Fibroblast of villous mesenchyme (primary cell): ENCODE data around the gene MPZL3. TPM values are rescaled to one million over a fixed set of nuclear protein-coding genes. Genes with fewer than 3 reads are reported as not detected.

Source experiments
- DNase-seq: peaks from one replicate; pipeline ENCODE4 v3.0.0-alpha.2; 2010; ENCODE audit warnings: low read depth
- H3K4me3 ChIP-seq: 2 replicates; pipeline ENCODE4 v1.5.1; 2011; ENCODE audit warnings: low read depth, mild to moderate bottlenecking, low read length
- CTCF ChIP-seq: IDR thresholded peaks from 2 replicates; pipeline ENCODE4 v1.5.1; 2012; ENCODE audit warnings: low read depth, mild to moderate bottlenecking, low read length; ENCODE audit not compliant: insufficient read depth
- total RNA-seq: library from RNA; depleted of rRNA; stranded (reverse); fragments of >200 nt; gene quantifications from 2 replicates; pipeline ENCODE4 v1.2.3, GENCODE V29; 2012

Gene MPZL3
- total RNA-seq, 1 donor = 0.86 TPM

- no peak overlapping the region for H3K4me3 ChIP-seq
- DNase-seq = no peak
- TF ChIP-seq CTCF = peak; percentile 22
Observed at GRCh38 chr11:118258410-118258809, 6.2 kb upstream of the MPZL3 start.

- TF ChIP-seq CTCF = no peak
- no peak overlapping the region for H3K4me3 ChIP-seq
- DNase-seq = no peak
Observed at GRCh38 chr11:118252688-118253087, 523 bp upstream of the MPZL3 start.

GRCh38 chr11:118247041-118247440 lies 5.1 kb downstream of the MPZL3 start:
- no peak for DNase-seq
- TF ChIP-seq CTCF = no peak

GRCh38 chr11:118245936-118246562 lies 6.1 kb downstream of the MPZL3 start:
- no peak for TF ChIP-seq CTCF
- no peak for DNase-seq

More at GRCh38 chr11:118247041-118247440, 5.1 kb downstream of the MPZL3 start:
- H3K4me3 ChIP-seq = no peak overlapping the region

GRCh38 chr11:118243993-118244762 lies 8.0 kb downstream of the MPZL3 start:
- TF ChIP-seq CTCF = no peak
- DNase-seq = no peak
- H3K4me3 ChIP-seq = no peak overlapping the region

More at GRCh38 chr11:118245936-118246562, 6.1 kb downstream of the MPZL3 start:
- no peak overlapping the region for H3K4me3 ChIP-seq

- no peak overlapping the region for H3K4me3 ChIP-seq
- no peak for TF ChIP-seq CTCF
- no peak for DNase-seq
Observed at GRCh38 chr11:118243161-118243560, 9.0 kb downstream of the MPZL3 start.
